Muscle of arm (tissue), 14 donors: Measurements from ENCODE around the gene L1TD1. TPM values are rescaled to one million over a fixed set of nuclear protein-coding genes. Genes with fewer than 3 reads are reported as not detected.
"Not testable (repeated sequence)": the region's sequence is repeated elsewhere in the genome, so short reads cannot be mapped to it uniquely, and the experiment has no call there.

Experiments
- DNase-seq: peaks from one replicate; pipeline ENCODE4 v3.0.0-alpha.2; 2013
- long read RNA-seq, 11 donors: transcript quantifications; one replicate each; lab custom pipeline, GENCODE V29; 2026
- polyA plus RNA-seq, 12 donors: library from polyadenylated mRNA; unstranded; fragments of 120-200 nt; gene quantifications; one replicate each; pipeline ENCODE4 v1.2.1, GENCODE V29; 2013; ENCODE audit not compliant: insufficient read length in 12 of 12

L1TD1 gene, protein sequence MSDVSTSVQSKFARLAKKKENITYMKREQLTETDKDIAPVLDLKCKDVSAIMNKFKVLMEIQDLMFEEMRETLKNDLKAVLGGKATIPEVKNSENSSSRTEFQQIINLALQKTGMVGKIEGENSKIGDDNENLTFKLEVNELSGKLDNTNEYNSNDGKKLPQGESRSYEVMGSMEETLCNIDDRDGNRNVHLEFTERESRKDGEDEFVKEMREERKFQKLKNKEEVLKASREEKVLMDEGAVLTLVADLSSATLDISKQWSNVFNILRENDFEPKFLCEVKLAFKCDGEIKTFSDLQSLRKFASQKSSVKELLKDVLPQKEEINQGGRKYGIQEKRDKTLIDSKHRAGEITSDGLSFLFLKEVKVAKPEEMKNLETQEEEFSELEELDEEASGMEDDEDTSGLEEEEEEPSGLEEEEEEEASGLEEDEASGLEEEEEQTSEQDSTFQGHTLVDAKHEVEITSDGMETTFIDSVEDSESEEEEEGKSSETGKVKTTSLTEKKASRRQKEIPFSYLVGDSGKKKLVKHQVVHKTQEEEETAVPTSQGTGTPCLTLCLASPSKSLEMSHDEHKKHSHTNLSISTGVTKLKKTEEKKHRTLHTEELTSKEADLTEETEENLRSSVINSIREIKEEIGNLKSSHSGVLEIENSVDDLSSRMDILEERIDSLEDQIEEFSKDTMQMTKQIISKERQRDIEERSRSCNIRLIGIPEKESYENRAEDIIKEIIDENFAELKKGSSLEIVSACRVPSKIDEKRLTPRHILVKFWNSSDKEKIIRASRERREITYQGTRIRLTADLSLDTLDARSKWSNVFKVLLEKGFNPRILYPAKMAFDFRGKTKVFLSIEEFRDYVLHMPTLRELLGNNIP
- 1 to 10 TPM in 8 of 12 donors, under 1 TPM in 3, not detected in 1; 0.74 to 4.7 (median 1.7) TPM for polyA plus RNA-seq
- long read RNA-seq, donor 1 = 0 reads
- long read RNA-seq, donor 2 = 0 reads
- long read RNA-seq, donor 3 = 0 reads
- long read RNA-seq, donor 4 = 0 reads
- long read RNA-seq, donor 5 = 0 reads
- long read RNA-seq, donor 6 = 0 reads
- long read RNA-seq, donor 7 = 0 reads
- long read RNA-seq, donor 8 = 0 reads
- long read RNA-seq, donor 9 = 0 reads
- long read RNA-seq, donor 10 = 0 reads
- long read RNA-seq, donor 11 = 0 reads

DNA sequence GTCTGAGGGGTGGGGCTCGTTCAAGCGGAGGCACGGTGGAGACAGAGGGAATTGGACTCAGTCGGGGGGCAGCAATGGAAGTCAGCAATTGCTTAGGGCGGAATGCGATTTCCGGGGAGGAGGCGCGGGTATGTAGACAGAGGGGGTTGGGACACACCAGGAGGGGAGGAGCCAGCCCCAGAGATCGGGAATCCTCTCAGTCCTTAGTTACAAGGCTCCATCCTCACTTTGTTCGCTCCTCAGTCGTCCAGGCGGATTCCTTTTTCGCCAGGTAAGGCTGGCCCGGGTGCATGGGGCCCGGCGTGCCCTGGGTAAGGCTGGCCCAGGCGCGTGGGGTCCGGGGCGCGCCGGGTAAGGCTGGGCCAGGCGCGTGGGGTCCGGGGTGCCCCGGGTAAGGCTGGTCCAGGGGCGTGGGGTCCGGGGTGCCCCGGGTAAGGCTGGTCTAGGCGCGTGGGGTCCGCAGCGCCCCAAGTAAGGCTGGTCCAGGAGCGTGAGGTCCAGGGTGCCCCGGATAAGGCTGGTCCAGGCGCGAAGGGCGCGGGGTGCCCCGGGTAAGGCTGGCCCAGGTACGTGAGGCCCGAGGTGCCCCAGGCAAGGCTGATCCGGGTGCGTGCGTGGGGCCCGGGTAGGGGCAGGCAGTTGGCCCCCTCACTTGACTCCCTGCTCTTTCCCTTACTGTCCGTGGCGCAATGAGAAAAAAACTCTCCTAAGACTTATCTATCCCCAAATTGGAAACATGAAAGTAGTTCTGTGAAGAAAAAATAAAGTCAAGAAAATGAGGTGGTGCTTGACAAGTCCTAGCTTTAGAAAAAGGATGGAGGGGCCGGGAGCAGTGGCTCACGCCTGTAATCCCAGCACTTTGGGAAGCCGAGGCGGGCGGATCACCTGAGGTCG, at the start of gene L1TD1:
Gene L1TD1 (plus strand): TSS at position 199 of the 894 bp plus-strand sequence. CDS start 11,780 bp downstream, outside the sequence.
- DNase-seq = peak; percentile 31

DNA sequence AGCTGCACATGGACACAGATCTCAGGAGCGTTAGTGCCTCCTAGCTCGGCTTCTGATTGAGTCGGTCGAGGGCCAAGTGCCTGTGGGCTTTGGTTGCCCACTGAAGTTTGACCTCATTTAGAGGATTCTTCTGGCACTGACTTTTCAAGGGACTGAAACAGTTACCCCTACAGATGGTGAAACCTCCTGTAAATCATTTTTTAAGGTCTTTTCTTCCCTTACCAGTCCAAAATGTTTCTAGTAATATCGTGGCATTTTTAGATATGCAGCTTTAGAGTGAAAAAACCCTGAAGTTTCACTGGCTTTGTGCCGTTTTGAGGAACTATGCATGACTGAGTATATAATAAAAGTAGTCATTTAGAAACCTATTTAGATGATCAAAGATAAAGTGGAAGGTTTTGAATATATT, 34.7 kb upstream of the L1TD1 start:
- no peak for DNase-seq

DNA sequence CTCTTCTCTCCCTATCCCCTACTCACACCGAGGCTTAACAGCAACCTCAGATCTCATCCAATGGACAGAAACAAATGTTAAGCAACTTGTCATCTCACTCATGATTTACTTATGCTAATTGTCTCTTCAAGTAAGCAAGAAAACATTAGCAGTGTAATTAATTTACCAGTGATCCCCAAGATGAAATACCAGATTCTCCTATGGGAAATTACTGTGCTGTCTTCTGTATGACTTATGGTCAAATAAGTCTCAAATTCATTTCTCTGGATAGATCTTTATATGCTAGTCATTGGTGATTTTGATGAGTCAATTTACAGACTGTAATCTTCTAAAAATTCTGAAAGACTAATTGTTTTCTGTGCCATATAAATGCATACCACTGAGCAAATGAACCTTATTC, 32.9 kb upstream of the L1TD1 start:
- no peak for DNase-seq

DNA sequence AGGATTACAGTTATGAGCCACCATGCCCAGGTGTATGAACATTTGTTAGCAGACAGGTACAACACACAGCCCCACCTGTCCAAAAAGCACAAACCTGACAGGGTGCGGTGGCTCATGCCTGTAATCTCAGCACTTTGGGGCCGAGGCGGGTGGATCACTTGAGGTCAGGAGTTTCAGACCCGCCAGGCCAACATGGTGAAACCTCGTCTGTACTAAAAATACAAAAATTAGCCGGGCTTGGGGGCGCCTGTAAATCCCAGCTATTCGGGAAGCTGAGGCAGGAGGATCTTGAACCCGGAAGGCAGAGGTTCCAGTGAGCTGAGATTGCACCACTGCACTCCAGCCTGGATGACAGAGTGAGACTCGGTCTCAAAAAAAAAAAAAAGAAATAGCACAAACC, 24.3 kb upstream of the L1TD1 start:
- DNase-seq = not testable (repeated sequence)

DNA sequence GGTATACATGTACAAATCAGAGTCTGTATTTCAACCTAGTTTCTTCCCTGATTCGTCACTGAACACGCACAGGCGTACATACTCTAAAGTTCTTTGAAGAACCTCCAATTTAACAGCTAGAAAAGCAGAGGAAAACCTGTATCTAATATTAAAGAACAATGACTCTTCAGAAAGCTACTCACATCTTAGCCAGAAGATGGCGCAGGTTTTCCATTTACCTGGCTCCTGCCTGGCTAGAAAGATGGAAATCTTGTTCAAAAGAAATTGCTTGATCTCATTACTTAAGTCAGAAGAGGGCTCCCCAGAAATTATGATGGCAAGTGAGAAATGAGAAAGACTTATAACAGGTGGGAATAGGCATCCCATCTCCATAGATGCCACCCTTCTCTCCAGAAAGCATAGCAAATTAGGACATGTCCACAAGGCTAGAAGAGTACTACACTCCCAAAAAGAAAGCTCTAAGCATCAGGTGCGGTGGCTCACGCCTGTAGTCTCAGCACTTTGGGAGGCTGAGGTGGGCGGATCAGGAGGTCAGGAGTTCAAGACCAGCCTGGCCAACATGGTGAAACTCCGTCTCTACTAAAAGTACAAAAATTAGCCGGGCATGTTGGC, 19.0 kb upstream of the L1TD1 start:
- DNase-seq = peak; percentile 68

DNA sequence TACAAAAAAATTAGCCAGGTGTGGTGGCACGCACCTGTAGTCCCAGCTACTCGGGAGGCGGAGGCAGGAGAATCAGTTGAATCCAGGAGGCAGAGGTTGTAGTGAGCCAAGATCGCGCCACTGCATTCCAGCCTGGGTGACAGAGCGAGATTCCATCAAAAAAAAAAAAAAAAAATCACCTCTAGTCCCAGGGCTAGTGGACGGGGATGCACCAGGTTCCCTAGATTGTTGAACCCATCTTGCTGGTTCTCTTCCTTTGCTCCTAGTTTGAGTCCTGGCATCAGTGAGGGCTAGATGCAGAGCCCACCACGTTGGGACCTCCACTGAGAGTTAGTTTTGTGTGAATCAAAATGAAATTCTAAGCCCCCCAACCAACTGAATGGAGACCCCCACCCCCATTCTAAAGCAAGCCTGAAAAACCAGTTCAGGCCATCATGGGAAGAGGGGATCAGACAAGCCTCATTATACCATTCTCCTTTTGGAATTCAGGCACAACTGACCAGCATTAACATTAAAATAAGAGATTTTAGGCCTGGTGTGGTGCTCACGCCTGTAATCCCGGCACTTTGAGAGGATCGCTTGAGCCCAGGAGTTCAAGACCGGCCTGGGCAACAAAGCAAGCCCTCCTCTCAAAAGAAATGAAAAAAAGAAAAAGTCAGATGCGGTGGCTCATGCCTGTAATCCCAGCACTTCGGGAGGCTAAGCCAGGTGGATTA, 17.9 kb upstream of the L1TD1 start:
- DNase-seq = no peak

DNA sequence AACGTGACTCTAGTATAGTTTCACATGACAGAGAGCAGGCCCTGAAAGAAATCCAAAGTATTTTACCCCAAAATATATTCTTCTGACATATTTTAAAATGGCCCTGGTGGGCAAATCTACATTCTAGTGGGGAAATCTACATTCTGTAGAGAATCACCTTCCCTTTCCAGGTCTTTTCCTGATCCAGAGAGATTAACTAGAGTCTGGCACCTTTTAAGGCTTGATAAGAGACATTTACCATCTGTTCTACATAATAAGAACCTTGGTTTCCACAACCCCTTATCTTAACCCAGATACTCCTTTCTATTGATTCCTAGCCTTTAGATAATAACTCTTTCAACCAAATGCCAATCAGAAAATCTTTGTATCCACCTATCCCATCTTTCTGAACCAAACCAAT, 17.0 kb upstream of the L1TD1 start:
- DNase-seq = no peak

DNA sequence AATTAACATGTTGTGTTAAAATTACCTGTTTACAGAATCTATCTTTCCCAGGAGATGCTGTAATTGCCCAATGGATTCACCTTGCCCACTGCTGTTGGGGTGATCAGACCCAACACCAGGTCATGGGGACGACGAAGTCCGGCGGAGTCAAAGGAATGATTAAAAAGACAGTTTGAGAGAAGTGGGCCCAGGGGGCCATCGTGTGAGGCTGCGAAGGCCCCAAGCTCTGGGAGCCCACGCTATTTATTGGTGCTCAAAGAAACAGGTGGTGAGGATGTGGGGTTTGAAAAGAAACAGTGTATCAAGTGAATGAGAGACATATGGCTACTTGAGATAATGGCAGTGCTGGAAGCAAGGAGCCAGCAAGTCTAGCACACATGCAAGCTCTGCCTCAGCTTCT, 16.3 kb upstream of the L1TD1 start:
- no peak for DNase-seq

DNA sequence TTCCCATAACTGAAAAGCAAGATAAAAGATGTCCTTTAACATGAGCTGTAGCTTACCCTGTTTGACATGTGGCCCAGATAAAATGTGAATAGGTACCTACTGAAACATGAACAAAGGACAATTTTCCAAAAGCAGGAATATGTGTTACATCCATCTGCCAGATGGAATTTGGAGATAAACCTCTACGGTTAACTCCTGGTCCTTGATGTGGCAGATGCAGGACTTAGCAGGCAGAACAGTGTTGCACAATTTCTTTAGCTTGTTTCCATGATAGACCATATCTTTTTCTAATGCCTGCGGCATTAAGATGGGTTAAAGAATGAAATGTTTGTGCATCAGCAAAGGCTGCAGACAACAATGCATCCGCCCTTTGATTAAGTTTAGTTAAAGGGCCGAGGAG, 14.6 kb upstream of the L1TD1 start:
- not testable (repeated sequence) for DNase-seq

DNA sequence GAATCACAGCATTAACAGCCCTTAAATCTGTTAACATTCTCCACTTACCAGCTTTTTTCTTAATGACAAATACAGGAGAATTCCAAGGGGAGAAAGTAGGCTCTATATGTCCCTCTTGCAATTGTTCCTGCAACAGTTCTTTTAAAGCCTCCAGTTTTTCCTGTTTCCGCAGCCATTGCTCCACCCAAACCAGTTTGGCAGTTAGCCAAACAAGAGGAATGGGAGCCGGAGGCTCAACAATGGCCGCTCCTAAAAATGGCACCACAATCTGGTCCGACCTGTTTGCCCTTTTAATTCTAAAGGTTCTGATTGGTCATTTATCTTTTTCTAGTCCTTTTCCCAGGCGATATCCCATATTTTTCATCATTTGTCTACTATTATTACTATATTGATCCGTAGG, 14.0 kb upstream of the L1TD1 start:
- no peak for DNase-seq

DNA sequence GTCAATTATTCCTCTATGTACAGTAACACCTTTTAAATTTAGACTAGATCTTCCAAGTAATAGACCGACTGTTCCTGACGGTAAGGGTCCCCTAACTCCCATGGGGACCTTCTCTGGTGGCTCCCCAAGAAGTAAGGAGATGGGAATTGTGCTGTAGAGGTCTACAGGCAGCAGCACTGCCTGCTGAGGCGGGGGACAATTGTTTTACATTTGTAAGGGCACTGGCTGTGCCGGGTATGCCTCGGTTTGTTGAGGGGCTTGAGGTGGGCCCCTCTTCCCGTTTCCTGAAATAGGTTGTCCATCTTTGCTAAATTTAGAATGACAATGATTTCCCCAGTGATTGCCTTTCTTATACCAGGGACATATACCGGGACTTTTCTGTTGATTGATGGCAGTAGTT, 13.1 kb upstream of the L1TD1 start:
- DNase-seq = no peak

DNA sequence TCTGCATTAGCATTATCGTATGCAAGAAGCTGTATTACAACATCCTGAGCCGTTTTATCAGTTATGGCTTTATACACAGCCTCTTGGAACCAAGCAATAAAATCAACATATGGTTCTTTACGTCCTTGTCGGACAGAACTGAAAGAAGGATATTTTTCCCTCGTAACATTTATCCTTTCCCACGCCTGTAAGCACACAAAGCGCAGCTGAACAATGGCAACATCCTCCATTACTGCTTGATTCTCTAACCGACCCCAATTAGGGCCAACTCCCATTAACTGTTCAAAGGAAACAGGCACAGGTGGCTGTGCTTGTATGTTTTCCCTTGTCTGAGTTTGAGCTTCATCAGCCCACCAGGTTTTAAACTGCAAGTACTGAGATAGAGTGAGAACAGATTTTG, 12.5 kb upstream of the L1TD1 start:
- not testable (repeated sequence) for DNase-seq

DNA sequence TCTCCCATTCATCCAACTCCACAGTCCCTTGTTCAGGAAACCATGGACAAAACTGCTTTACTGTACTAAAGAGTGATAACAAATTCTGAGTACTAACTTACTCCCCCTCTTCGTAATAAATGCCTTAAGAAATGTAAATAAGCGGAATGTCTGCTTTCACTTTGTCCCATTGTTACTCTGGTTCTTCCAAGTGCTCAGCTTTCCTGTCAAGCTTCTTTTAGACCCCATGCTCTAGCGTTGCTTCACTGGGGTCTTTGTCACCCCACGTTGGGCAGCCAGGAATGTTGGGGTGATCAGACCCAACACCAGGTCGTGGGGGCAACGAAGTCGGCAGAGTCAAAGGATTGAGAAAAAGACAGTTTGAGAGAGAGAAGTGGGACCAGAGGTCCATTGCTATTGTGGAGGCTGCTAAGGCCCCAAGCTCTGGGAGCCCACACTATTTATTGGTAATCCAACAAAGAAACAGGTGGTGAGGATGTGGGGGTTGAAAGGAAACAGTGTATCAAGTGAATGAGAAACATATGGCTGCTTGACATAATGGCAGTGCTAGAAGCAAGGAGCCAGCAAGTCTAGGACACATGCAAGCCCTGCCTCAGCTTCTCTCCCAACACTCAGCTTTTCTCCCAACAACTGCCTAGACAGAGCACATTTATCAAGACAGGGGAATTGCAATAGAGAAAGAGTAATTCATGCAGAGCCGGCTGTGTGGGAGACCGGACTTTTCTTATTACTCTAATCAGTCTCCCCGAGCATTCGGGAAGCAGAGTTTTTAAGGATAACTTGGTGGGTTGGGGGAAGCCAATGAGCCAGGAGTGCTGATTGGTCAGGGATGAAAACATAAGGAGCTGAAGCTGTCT, 11.3 kb upstream of the L1TD1 start:
- not testable (repeated sequence) for DNase-seq

DNA sequence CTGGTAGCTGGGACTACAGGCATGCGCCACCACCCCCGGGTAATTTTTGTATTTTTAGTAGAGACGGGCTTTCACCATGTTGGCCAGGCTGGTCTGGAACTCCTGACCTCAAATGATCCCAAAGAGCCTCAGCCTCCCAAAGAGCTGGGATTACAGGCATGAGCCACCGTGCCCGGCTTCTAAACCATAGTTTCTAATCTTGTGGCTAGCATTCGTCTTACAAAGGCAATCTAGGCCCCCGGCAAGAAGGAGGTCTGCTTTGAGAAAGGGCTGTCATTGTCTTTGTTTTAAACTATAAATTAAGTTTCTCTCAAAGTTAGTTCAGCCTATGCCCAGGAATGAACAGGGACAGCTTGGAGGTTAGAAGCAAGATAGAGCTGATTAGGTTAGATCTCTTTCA, 10.3 kb upstream of the L1TD1 start:
- no peak for DNase-seq

DNA sequence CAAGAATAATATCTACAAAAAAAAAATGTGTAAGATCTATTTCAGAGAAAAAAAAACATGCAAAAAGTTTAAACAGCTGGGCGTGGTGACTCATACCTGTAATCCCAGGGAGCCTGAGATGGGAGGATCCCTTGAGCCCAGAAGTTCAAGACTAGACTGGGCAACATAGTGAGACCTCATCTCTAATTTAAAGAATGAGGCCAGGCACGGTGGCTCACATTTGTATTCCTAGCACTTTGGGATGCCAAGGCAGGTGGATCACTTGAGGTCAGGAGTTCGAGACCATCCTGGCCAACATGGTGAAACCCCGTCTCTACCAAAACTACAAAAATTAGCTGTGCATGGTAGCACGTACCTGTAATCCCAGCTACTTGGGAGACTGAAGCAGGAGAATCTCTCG, 9.4 kb upstream of the L1TD1 start:
- not testable (repeated sequence) for DNase-seq

DNA sequence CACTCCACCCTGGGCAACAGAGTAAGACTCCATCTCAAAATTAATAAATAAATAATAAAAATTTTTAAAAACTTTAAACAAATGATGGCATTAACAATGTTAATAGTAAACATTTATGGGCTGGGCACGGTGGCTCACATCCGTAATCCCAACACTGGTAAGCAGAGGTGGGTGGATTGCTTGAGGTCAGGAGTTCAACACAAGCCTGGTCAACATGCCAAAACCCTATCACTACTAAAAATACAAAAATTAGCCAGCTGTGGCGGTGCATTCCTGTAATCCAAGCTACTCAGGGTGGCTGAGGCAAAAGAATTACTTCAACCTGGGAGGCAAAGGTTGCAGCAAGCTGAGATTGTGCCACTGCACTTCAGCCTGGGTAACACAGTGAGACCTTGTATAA, 9.0 kb upstream of the L1TD1 start:
- DNase-seq = no peak

DNA sequence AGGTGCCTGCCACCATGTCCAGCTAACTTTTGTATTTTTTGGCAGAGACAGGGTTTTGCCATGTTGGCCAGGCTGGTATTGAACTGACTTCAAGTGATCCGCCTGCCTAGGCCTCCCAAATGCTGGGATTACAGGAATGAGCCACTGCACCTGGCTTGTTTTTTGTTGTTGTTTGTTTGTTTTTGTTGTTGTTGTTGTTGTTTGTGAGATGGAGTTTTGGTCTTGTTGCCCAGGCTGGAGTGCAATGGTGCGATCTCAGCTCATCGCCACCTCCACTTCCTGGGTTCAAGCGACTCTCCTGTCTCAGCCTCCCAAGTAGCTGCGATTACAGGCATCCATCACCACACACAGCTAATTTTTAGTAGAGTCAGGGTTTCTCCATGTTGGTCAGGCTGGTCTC, 7.1 kb upstream of the L1TD1 start:
- no peak for DNase-seq

DNA sequence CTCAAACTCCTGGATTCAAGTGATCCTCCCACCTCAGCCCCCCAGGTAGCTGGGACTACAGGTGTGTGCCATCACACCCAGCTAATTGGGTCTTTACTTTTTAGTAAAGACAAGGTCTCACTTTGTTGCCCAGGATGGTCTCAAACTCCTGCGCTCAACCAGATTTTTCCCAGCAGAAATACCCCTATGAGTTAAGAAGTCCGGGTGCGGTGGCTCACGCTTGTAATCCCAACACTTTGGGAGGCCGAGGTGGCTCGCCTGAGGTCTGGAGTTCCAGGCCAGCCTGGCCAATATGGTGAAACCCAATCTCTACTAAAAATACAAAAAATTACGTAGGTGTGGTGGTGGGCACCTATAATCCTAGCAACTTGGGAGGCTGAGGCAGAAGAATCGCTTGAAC, 6.5 kb upstream of the L1TD1 start:
- no peak for DNase-seq

DNA sequence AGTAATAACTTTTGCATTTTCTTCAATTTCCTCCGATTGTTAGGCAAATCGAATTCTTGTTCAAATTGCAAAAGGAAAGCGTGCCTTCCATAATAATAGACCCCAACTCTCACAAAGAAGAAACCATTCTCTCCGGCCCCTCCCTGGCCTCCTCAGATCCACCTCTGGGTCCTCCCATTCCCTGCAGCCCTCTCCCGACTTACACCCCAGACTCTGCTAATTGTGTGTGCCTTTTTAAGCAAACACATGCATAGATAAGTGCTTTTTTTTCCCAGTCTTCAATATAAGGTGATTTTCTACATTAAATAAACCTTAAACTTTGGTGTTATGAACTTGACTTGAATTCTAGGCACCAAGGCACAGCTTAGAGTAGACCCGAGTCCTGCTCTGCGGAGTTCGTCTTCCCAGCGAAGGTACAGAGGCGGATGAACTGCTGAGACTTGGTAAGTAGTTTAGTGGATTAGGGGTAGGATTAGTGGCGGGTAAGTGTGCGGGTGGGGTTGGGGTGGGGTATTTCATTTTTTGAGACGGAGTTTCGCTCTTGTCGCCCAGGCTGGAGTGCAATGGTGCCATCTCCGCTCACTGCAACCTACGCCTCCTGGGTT, 1.5 kb downstream of the L1TD1 start:
- no peak for DNase-seq
